ENCODE measurements around the gene GON7.

GRCh38 chr14:93195316-93195999 is 11.4 kb downstream of the GON7 start:
- TF ChIP-seq EZH2 (IDR thresholded peaks at IDR 0.05; ENCODE audit: borderline replicate concordance, low read depth, low read length, severe bottlenecking) (no peak), CTCF (IDR thresholded peaks at IDR 0.05; ENCODE audit: borderline replicate concordance, extremely low read depth, low read length, poor library complexity, severe bottlenecking) (no peak)

Measured in DND-41 (cell line).